Suprapubic skin (tissue), 3 donors: ENCODE results near the gene ALDOC.

Source experiments
- POLR2A ChIP-seq, 2 donors: fragments of 450-650 bp; IDR thresholded peaks; one replicate each; pipeline ENCODE4 v1.6.1; 2017; ENCODE audit warnings: antibody characterized with exemption in 2 of 2, mild to moderate bottlenecking in 2 of 2, moderate library complexity in 2 of 2
- TF ChIP-seq, protein P1 (sequence below), 2 donors: fragments of 200-600 bp in 1 of 2; fragments of 450-650 bp in 1 of 2; sonication (generic) in 1 of 2; IDR thresholded peaks; one replicate each; pipeline ENCODE4 v1.5.1; 2016 to 2019; ENCODE audit warnings: antibody characterized with exemption in 2 of 2, mild to moderate bottlenecking in 1 of 2, moderate library complexity in 1 of 2

DNA sequence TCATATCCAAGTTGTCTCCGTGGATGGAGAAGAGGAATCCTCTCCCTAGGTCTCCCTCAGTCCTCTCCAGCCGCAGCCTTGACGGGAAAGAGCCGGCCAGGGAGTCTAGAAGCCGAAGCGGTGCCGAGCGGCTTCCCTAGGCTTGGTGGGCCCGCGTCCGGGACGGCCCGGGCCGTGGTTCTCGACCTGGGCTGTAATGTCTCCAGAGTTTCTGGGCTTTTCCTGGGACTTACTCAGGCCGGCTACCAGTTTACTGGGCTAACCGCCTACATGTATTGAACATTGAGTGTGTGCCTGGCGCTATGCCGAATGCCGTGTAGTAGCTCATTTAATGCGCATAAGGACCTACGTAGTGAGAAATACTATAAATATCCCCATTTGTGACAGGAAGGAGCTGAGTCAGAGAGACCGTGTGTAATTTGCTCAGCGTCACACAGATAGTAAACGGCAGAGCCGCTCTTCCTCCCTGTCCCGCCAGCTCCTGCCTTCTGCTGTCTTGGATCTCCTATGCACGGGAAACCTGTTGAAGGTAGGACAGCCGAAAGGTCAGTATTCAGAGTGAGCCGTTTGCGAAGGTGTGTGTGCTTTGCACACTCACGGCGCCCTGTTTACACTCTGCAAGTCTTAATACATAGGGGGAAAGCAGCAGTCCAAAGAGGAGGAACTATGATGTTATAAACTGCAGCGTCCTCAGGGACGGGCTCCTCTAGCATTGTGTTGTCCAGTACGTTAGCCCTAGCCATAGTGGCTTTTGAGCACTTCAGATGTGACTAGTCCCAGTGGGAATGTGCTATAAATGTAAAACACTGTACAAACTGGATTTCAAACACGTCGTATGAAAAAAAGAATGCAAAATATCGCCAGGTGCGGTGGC lies 22.9 kb upstream of the ALDOC start:
- TF ChIP-seq, protein P1, sequence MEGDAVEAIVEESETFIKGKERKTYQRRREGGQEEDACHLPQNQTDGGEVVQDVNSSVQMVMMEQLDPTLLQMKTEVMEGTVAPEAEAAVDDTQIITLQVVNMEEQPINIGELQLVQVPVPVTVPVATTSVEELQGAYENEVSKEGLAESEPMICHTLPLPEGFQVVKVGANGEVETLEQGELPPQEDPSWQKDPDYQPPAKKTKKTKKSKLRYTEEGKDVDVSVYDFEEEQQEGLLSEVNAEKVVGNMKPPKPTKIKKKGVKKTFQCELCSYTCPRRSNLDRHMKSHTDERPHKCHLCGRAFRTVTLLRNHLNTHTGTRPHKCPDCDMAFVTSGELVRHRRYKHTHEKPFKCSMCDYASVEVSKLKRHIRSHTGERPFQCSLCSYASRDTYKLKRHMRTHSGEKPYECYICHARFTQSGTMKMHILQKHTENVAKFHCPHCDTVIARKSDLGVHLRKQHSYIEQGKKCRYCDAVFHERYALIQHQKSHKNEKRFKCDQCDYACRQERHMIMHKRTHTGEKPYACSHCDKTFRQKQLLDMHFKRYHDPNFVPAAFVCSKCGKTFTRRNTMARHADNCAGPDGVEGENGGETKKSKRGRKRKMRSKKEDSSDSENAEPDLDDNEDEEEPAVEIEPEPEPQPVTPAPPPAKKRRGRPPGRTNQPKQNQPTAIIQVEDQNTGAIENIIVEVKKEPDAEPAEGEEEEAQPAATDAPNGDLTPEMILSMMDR (IDR thresholded peaks at IDR 0.05): no peak
- no peak for TF ChIP-seq POLR2A (IDR thresholded peaks at IDR 0.05)
